K562 (cell line): ENCODE measurements around the gene PRKAG2. TPM values are rescaled to one million over a fixed set of nuclear protein-coding genes. Genes with fewer than 3 reads are reported as not detected.

Experiments used
- ATAC-seq: fragments of 200-7000 bp; cut with Tn5 transposase; 3 replicates; pipeline ENCODE4 v1.9.1; 2020; ENCODE audit warnings: moderate library complexity
- BruUV-seq: library from RNA; stranded (reverse); fragments of 400-500 nt; replicated peaks from 2 replicates; lab custom pipeline; 2021; lab: Mats Ljungman, UMichigan
- CTCF ChIA-PET: fragments of 300-600 bp; formaldehyde crosslinking; extraction: SDS; loops from one replicate; lab custom pipeline; 2021; ENCODE audit warnings: low intra/inter-chr PET ratio; lab: Yijun Ruan, JAX
- POLR2A ChIA-PET: fragments of 300-600, 350-650 bp; sonication (Branson Sonifier 250); formaldehyde crosslinking; extraction: SDS; loops from one replicate; lab custom pipeline; 2021; ENCODE audit warnings: antibody characterized with exemption, inconsistent platforms; lab: Yijun Ruan, JAX
- DNase-seq, 4 experiments: peaks; one replicate each; pipeline versions ENCODE4 v3.0.0 to v3.0.0-alpha.2; 2011 to 2018; ENCODE audit warnings: low spot score in 3 of 4, mixed read lengths in 3 of 4; ENCODE audit errors: extremely low read depth in 1 of 4
- FAIRE-seq: peaks from 2 replicates; lab custom pipeline; 2011; peaks lifted over from hg19 to GRCh38; lab: Jason Lieb, UNC
- H2AFZ ChIP-seq: 2 replicates; pipeline ENCODE4 v1.6.0; 2011; ENCODE audit warnings: low read depth, low read length, control low read depth, inconsistent platforms
- H3K27ac ChIP-seq: fragments of 200-600 bp; 3 replicates; pipeline ENCODE4 v1.8.0; 2011; ENCODE audit warnings: low read depth, mild to moderate bottlenecking, control low read depth, inconsistent platforms, low read length, moderate library complexity, mixed read lengths; ENCODE audit errors: extremely low read depth
- H3K27me3 ChIP-seq, 2 experiments: fragments of 300-600 bp in 1 of 2; 2 replicates in 1 of 2; 3 replicates in 1 of 2; pipeline versions ENCODE4 v1.6.0 to v1.8.0; 2011; ENCODE audit warnings: inconsistent platforms in 2 of 2, low read length in 2 of 2, mild to moderate bottlenecking in 1 of 2, mixed read lengths in 1 of 2, moderate library complexity in 1 of 2; ENCODE audit not compliant: control insufficient read depth in 2 of 2, insufficient read depth in 2 of 2
- H3K36me3 ChIP-seq: fragments of 300-600 bp; 3 replicates; pipeline ENCODE4 v1.8.0; 2011; ENCODE audit warnings: mild to moderate bottlenecking, low read length, inconsistent platforms; ENCODE audit not compliant: control insufficient read depth, insufficient read depth
- H3K4me1 ChIP-seq, 2 experiments: fragments of 200-600 bp in 1 of 2; replicated peaks in 1 of 2; 2 replicates in 1 of 2; 3 replicates in 1 of 2; pipeline versions ENCODE4 v1.5.1 to v1.8.0; 2011; ENCODE audit warnings: inconsistent platforms in 2 of 2, low read length in 2 of 2, mild to moderate bottlenecking in 1 of 2, mixed read lengths in 1 of 2, moderate library complexity in 1 of 2; ENCODE audit not compliant: control insufficient read depth in 2 of 2, insufficient read depth in 2 of 2
- H3K4me2 ChIP-seq: 2 replicates; pipeline ENCODE4 v1.6.1; 2011; ENCODE audit warnings: low read length, control low read depth, inconsistent platforms, mixed read lengths; ENCODE audit not compliant: insufficient read depth
- H3K4me3 ChIP-seq: fragments of 200-600 bp; sonication (generic), shearing (Covaris generic); 2 replicates; pipeline ENCODE4 v1.5.1; 2016; ENCODE audit warnings: control low read depth, inconsistent platforms
- H3K79me2 ChIP-seq: fragments of 200-600 bp; 3 replicates; pipeline ENCODE4 v1.8.0; 2011; ENCODE audit warnings: low read length, inconsistent platforms; ENCODE audit not compliant: control insufficient read depth, insufficient read depth
- H3K9ac ChIP-seq, 2 experiments: 2 replicates each; pipeline versions ENCODE4 v1.6.0 to v1.6.1; 2011; ENCODE audit warnings: low read depth in 2 of 2, low read length in 2 of 2, control low read depth in 1 of 2, inconsistent platforms in 1 of 2, mild to moderate bottlenecking in 1 of 2, mixed read lengths in 1 of 2; ENCODE audit not compliant: insufficient read depth in 1 of 2
- H3K9me1 ChIP-seq: one replicate; pipeline ENCODE4 v1.6.0; 2011; ENCODE audit warnings: inconsistent platforms, mild to moderate bottlenecking, low read length, moderate library complexity; ENCODE audit not compliant: control insufficient read depth, insufficient read depth
- H3K9me3 ChIP-seq: replicated peaks from 2 replicates; pipeline ENCODE4 v1.5.1; 2011; ENCODE audit warnings: low read depth, low read length, inconsistent platforms; ENCODE audit not compliant: control insufficient read depth, insufficient read depth
- H4K20me1 ChIP-seq: replicated peaks from 2 replicates; pipeline ENCODE4 v1.6.1; 2011; ENCODE audit warnings: low read length, inconsistent platforms, mixed read lengths; ENCODE audit not compliant: control insufficient read depth, insufficient read depth
- CEBPB ChIP-seq: fragments of 450-650 bp; IDR thresholded peaks from 2 replicates; pipeline ENCODE4 v1.6.1; 2016; ENCODE audit warnings: missing genetic modification characterization, missing compliant biosample characterization
- FOS ChIP-seq: IDR thresholded peaks from 3 replicates; pipeline ENCODE4 v1.6.1; 2011; ENCODE audit not compliant: insufficient read length; ENCODE audit errors: extremely low read depth
- HOXB6 ChIP-seq: fragments of 250-450 bp; sonication (Bioruptor Pico); IDR thresholded peaks from 2 replicates; pipeline ENCODE4 v1.5.1; 2022; ENCODE audit warnings: mild to moderate bottlenecking, borderline replicate concordance
- KDM5B ChIP-seq: fragments of 200-600 bp; sonication (generic); IDR thresholded peaks from 2 replicates; pipeline ENCODE4 v1.6.1; 2012; ENCODE audit warnings: low read depth, mild to moderate bottlenecking, moderate library complexity, low read length, control low read depth, inconsistent platforms; ENCODE audit not compliant: insufficient replicate concordance
- KLF6 ChIP-seq: fragments of 250-450 bp; sonication (Bioruptor Pico); IDR thresholded peaks from 2 replicates; pipeline ENCODE4 v1.4.0; 2020; ENCODE audit warnings: mild to moderate bottlenecking, moderate library complexity, borderline replicate concordance
- MAFF ChIP-seq: IDR thresholded peaks from 2 replicates; pipeline ENCODE4 v1.6.1; 2012; ENCODE audit warnings: low read length, improper control_type of control experiment
- NFATC3 ChIP-seq: fragments of 450-650 bp; IDR thresholded peaks from 2 replicates; pipeline ENCODE4 v1.6.1; 2017; ENCODE audit warnings: mild to moderate bottlenecking
- NR2C1 ChIP-seq, 2 experiments: fragments of 450-650 bp; IDR thresholded peaks; 2 replicates each; pipeline ENCODE4 v1.6.1; 2017; ENCODE audit warnings: mild to moderate bottlenecking in 2 of 2, antibody characterized with exemption in 1 of 2, inconsistent platforms in 1 of 2, missing compliant biosample characterization in 1 of 2, missing genetic modification characterization in 1 of 2
- SAFB ChIP-seq: fragments of 200-400 bp; formaldehyde crosslinking; IDR thresholded peaks from 2 replicates; pipeline ENCODE4 v1.6.1; 2017; ENCODE audit warnings: low read depth, low read length, borderline replicate concordance
- SRSF9 ChIP-seq: fragments of 200-400 bp; formaldehyde crosslinking; IDR thresholded peaks from 2 replicates; pipeline ENCODE4 v1.6.1; 2017; ENCODE audit warnings: low read depth, low read length, borderline replicate concordance
- TAF7 ChIP-seq: fragments of 450-650 bp; IDR thresholded peaks from 2 replicates; pipeline ENCODE4 v1.6.1; 2016; ENCODE audit warnings: missing genetic modification characterization, missing compliant biosample characterization
- ZFP36 ChIP-seq: fragments of 150-350 bp; IDR thresholded peaks from 2 replicates; pipeline ENCODE4 v1.6.1; 2018; ENCODE audit warnings: low read length, low read depth; ENCODE audit not compliant: partially characterized antibody
- WGBS: fragments of 100-300 bp; shearing (Covaris generic); methylation state at CpG from one replicate; pipeline ENCODE4 v1.1.6; 2016; ENCODE audit warnings: low coverage, mixed read lengths; ENCODE audit not compliant: insufficient coverage; ENCODE audit errors: missing lambda C conversion rate; 5-methylcytosine and 5-hydroxymethylcytosine counted together
- in situ Hi-C: fragments of 300-500 bp; cut with MboI; formaldehyde crosslinking; loops from 4 replicates; pipeline ENCODE4 v1.15.0; 2018; ENCODE audit warnings: inconsistent platforms, mixed read lengths
- intact Hi-C: fragments of 100-400 bp; cut with micrococcal nuclease; formaldehyde crosslinking; loops from 2 replicates; pipeline ENCODE4 v1.14.2; 2022
- polyA plus RNA-seq, 8 experiments: library from polyadenylated mRNA; depleted of rRNA in 4 of 8; stranded (reverse) in 5 of 8; unstranded in 3 of 8; fragments of >200 nt; fragmentation: Nextera tagmentation in 2 of 8; fragmentation: Illumina TruSeq in 1 of 8; extraction: Ambion mirVana in 2 of 8; extraction: Trizol in 1 of 8; gene quantifications; 2 replicates each; pipeline versions ENCODE4 v1.2.1 to v1.2.3, GENCODE V29; 2011 to 2014; ENCODE audit warnings: inconsistent platforms in 1 of 8, missing spikeins in 1 of 8
- total RNA-seq, 7 experiments: library from RNA; depleted of rRNA in 6 of 7; stranded (reverse); fragments of >200 nt in 6 of 7; fragmentation: Illumina TruSeq in 2 of 7; extraction: Trizol in 2 of 7; gene quantifications; 2 replicates each; pipeline versions ENCODE4 v1.2.1 to v1.2.3, GENCODE V29; 2011 to 2021; ENCODE audit warnings: low replicate concordance in 1 of 7

The PRKAG2 gene
- total and polyA plus RNA-seq, 9 of the 15 experiments (the other 6 are each of a cell fraction or from before 2014, with no cell fraction given), result 0.99 to 5.6 (median 3.3) TPM

DNA sequence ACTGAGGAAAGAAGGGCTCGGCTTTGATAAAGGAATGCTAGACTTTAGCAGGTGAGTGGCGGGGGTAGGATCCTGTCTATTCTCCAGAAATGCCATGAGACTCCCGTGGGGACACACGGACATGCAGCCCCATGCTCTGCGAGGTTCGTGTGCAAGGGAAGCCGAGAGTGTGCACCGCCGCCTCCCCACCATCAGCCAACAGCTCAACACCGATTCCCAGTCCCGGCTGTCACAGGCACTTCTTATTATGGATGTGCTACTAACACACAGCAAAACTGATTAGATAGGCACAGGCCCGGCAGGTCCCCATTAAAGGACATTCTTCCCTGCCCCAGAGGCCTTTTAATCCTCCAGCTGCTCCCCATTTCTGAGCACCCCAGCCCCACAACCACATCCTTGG, 154.4 kb downstream of the PRKAG2 start:
- no peaks in the 10 kb centered on the region for H3K9me3 ChIP-seq
- ChIA-PET CTCF (interaction anchor here (0.6 kb wide), 1 partner anchor 205 kb away, joined by 3 read pairs; no protein-coding TSS in a partner anchor), POLR2A (interaction anchor here (0.7 kb wide), 1 partner anchor 148 kb away, joined by 3 read pairs; no protein-coding TSS in a partner anchor)
- peaks cover 60 to 94% of the 10 kb centered on the region in 2 experiments for H3K27me3 ChIP-seq
- H3K9ac ChIP-seq, result no peak overlapping the region
- in situ Hi-C loops (no loop called here), intact Hi-C loops (no loop called here)
- H3K9me1 ChIP-seq, result peaks cover 3% of the 10 kb centered on the region
- no peaks in the 10 kb centered on the region for H3K36me3 ChIP-seq
- H3K4me3 ChIP-seq, result no peak overlapping the region
- H3K4me1 ChIP-seq, result peaks cover 0 to 13% of the 10 kb centered on the region in 2 experiments; a peak in 2 of 5 replicates
- no TSS peak for BruUV-seq
- DNase-seq (no peak), FAIRE-seq (no peak), ATAC-seq (no peak)
- no peak overlapping the region for H2AFZ ChIP-seq
- no peaks in the 10 kb centered on the region for H3K79me2 ChIP-seq
- no peak overlapping the region for H3K4me2 ChIP-seq
- H4K20me1 ChIP-seq, result peaks cover 5% of the 10 kb centered on the region; the same call in 1 of the 2 replicates
- TF ChIP-seq HOXB6 (CRISPR knock-in tag), result no peak
- H3K27ac ChIP-seq, result no peak overlapping the region
- 2% methylated on average over 12 of the region's 12 CpGs for WGBS

GRCh38 chr7:151721694-151722093, 155.2 kb downstream of the PRKAG2 start:
- no peak overlapping the region for H3K4me3 ChIP-seq
- peaks cover 0 to 9% of the 10 kb centered on the region in 2 experiments; a peak in 1 of 5 replicates for H3K4me1 ChIP-seq
- H3K27me3 ChIP-seq, result peaks cover 65 to 94% of the 10 kb centered on the region in 2 experiments
- H3K9me1 ChIP-seq, result peaks cover 3% of the 10 kb centered on the region
- intact Hi-C loops, result no loop called here
- peak; percentile 65 for FAIRE-seq
- H3K4me2 ChIP-seq, result no peak overlapping the region
- in situ Hi-C loops, result no loop called here
- DNase-seq, result peak; percentile 35 to 62 (median 58)
- H4K20me1 ChIP-seq, result peaks cover 5% of the 10 kb centered on the region; the same call in 1 of the 2 replicates
- ATAC-seq, result peak; percentile 38
- no peak overlapping the region for H2AFZ ChIP-seq
- WGBS, result 0% methylated on average over 5 of the region's 5 CpGs
- H3K9ac ChIP-seq, result no peak overlapping the region
- no TSS peak for BruUV-seq
- no peaks in the 10 kb centered on the region for H3K36me3 ChIP-seq
- H3K27ac ChIP-seq, result no peak overlapping the region
- POLR2A ChIA-PET, result interaction anchor here (0.6 kb wide), 1 partner anchor 14 kb away, joined by 3 read pairs; no protein-coding TSS in a partner anchor
- CTCF ChIA-PET, result no interaction called here
- no peaks in the 10 kb centered on the region for H3K79me2 ChIP-seq
- no peaks in the 10 kb centered on the region for H3K9me3 ChIP-seq
- TF ChIP-seq CEBPB (tag) (no peak), TAF7 (tag) (no peak), NR2C1 (IDR thresholded peaks at IDR 0.05) (no peak), NR2C1 (tag; IDR thresholded peaks at IDR 0.05) (no peak), ZFP36 (peak; percentile 100), KLF6 (no peak), FOS (no peak), KDM5B (no peak), MAFF (no peak), NFATC3 (no peak), SAFB (no peak), SRSF9 (no peak)
